ENCODE data around the gene APLNR.

GRCh38 chr11:57276169-57276970 lies 39.3 kb upstream of the APLNR start:
- TF ChIP-seq CTCF (IDR thresholded peaks at IDR 0.05; ENCODE audit: low read length) (no peak), EZH2 (IDR thresholded peaks at IDR 0.05; ENCODE audit: borderline replicate concordance, low read length) (no peak)
